CD4-positive, alpha-beta T cell treated with Interleukin-15 for 1 hour (primary cell): Measurements from ENCODE around the gene BEX2.
"Not testable (repeated sequence)": the region's sequence is repeated elsewhere in the genome, so short reads cannot be mapped to it uniquely, and the experiment has no call there.

Source experiments
- DNase-seq: peaks from one replicate; pipeline ENCODE4 v3.0.0-alpha.2; 2020

Gene BEX2

DNA sequence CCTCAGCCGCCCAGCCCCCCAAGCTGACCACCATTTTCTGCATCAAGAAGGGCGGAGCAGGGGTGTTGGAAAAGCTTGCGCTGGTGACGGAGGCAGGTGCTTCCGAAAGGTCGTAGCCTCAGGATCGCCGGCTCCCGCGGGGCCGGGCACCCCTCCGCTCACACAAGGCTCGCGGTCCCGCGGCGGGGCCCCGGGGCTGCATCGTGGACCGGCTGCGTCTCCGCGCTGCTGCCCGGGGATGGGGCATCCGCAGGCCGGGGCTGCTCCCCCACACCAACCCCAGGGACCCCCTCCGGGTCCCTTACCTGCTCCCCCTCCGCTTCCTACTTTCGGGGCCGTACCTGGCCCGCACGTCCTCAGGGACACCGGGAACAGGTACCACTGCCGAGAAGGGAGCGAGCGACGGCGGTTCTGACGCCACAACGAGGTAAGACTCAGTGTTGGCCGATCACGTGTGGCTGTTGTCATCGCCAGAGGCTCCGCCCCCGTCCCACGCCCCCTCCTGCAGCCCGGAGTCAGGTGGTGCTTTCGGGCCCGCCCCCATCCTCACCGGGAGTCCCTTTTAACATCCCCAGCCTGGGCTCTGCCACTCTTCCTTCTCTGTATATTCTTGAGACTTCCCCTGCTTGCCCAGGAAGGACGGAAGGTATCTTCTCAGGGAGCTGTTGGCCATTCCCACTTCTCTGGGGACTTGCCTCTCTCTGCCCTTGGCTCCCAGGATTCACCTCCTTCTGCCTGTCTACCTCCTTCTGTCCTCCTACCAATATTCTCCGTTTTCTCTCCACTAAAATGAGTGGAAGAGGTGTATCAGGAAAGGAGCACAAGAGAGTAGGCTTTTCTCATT is at the start of gene BEX2:
Gene BEX2, minus strand, starts transcription at position 436 of the 844 bp plus-strand sequence. CDS start 1,014 bp downstream, outside the sequence.
- peak; percentile 87 for DNase-seq

- no peak for DNase-seq
These were observed 49.3 kb upstream of the BEX2 start for GRCh38 chrX:103360092-103360491.

DNA sequence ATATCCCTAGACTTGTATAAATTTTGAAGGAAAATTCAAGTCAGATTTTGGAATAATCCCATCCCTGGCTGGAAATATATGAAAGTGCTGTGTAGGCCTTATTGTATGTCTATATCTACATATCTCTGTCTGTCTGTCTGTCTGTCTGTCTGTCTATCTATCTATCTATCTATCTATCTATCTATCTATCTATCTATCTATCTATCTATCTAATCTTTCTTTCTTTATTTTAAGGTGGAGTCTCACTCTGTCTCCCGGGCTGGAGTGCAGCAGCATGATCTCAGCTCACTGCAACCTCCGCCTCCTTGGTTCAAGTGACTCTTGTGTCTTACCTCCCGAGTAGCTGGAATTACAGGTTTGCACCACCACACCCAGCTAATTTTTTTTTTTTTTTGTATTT is 48.8 kb upstream of the BEX2 start:
- DNase-seq = not testable (repeated sequence)

DNA sequence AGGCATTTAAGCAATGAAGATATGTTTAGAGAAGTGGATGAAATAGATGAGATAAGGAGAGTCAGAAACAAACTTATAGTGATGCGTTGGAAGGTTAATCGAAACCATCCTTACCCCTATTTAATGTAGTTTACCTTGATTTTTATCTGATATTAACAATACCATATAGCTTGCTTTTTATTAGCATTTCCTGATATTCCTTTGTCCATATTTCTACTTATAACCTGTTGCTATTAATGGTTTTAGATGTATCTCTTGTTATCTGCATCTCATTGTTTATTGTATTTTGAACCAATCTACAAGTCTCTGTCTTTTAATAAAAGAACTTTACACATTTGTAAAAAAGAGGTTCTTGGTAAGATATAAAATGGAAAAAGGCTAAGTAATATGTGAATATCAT is 47.1 kb upstream of the BEX2 start:
- no peak for DNase-seq

DNA sequence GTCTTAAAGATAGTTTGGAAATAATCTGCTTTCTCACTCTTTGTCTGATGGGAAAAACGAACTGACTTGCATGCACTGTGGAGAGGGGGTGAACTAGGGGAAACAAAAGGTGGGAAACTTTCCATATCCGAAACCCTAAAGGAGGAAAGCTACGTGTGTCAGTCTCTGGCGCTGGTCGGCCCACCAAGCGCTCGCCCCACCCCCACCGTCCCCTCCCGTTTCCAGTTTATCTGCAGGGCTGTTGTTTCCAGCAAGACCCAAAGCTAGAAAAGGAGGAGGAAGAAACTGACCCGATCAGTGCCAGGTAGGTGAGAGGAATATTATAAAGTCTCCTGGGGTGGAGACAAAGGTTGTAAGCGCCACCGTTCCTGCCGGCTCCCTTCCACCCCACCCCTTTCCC is 46.1 kb upstream of the BEX2 start:
- DNase-seq = no peak

DNA sequence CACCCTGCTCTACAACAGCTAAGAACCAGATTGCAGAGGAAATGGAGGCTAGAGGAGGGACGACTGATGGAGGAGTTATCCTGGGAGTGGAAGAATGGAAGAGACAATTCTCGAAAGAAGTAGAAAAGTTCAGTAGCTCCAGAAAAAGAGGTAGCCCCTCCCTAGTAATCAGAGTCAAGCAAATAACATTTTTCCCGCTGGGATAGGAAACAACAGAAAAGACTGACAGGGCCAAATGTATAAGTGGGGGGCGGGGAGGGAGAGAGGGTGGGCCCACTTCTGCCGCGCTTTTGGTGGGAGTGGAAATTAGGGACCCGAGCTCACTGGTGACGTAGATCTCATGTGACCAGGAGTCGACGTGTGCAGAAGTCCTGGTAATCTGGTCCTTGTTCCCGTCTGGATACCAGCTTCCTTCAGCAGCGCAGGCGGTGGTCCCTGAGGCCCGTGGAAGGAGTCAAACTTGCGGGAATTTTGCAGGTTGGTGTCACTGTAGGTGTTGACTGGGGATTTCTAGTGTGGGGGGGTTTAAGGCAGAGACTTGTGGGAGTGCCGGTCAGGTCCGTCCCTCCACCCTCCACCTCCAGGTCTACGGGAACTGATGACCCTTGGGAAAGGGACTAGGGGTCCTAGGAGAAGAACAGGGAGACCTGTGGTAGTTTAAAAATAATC is 45.5 kb upstream of the BEX2 start, which contains the start of gene TCEAL9:
Gene TCEAL9, plus strand, starts transcription at position 377 of the 669 bp plus-strand sequence. CDS start 1,179 bp downstream, outside the sequence.
- DNase-seq = no peak

GRCh38 chrX:103347682-103348397 is 37.0 kb upstream of the BEX2 start:
- DNase-seq = no peak

DNA sequence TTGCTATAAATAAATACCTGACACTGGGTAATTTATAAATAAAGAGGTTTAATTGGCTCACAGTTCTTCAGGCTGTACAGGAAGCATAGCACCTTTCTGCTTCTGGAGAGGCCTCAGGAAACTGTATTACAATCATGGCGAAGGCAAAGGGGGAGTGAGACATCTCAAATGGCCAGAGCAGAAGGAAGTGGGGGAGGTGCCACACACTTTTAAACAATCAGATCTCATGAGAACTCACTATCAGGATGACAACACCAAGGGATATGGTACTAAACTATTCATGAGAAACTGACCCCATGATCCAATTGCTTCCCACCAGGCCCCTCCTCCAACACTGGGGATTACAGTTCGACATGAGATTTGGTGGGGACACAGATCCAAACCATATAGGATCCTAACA is 33.8 kb upstream of the BEX2 start:
- no peak for DNase-seq

DNA sequence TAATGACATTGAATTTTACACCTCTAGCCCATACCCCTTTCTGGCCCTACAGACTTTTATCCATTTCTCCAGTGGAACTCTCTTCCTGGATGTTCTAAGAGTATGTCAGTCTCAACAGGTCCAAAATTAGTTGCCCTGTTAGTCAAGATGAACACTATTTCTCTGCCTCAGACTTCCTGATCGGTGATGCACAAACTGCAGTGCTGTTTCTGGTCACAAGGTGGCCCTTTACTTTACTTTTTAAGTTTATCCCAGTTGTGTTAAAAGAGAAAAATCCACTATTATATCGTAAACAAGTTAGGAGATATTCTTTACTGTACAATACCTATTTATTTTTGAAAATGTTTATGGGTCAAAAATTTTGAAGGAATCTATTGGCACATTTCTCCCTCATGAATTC is 32.3 kb upstream of the BEX2 start:
- DNase-seq = no peak

- DNase-seq = no peak
These were observed 27.9 kb upstream of the BEX2 start for GRCh38 chrX:103338663-103339062.

GRCh38 chrX:103330681-103331288 is 20.0 kb upstream of the BEX2 start:
- DNase-seq = no peak

GRCh38 chrX:103329991-103330390 is 19.2 kb upstream of the BEX2 start, which contains the start of gene TCEAL7:
Gene TCEAL7 (plus strand): TSS chrX:103330239. CDS start chrX:103331404, 1,165 bp downstream.
- DNase-seq = no peak

GRCh38 chrX:103311399-103311780 is 600 bp upstream of the BEX2 start:
- DNase-seq = no peak

GRCh38 chrX:103309860-103310554 is 783 bp downstream of the BEX2 start:
- no peak for DNase-seq

- not testable (repeated sequence) for DNase-seq
These were observed 5.1 kb downstream of the BEX2 start for GRCh38 chrX:103305666-103306065.

DNA sequence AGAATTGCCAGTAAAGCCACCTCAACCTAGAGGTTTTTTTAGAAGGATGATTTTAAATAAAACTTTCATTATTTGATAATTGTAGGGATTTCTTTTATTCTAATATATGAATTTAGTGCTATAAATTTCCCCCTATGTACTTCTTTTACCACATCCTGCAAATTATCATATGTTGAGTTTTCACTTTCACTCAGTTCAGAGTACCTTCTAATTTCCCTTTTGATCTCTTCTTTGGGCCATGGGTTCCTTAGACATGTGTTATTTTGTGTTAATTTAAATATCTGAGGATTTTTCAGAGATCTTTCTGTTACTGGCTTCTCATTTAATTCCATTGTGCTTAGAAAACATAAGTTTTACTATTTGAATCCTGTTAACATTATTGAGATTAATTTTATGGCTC is 6.1 kb downstream of the BEX2 start:
- no peak for DNase-seq

DNA sequence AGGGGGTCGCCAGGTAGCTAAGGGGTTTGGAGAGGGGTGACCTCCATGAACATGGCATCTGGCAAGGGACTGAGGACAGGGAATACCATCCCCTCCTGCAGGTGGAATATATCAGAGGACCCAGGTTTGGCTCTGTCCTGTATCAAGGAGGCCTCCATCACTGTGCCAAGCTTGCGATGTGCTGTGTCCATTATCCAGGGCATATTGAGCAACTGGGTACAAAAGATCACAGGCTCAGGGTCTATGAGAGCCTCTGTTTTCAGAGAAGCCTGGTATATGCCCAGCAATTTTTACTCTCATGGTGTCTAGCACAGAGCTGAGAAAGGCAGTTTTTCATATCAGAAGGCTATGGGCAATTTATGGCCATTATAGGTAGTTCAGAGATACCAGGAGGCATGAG is 17.7 kb downstream of the BEX2 start:
- DNase-seq = no peak

DNA sequence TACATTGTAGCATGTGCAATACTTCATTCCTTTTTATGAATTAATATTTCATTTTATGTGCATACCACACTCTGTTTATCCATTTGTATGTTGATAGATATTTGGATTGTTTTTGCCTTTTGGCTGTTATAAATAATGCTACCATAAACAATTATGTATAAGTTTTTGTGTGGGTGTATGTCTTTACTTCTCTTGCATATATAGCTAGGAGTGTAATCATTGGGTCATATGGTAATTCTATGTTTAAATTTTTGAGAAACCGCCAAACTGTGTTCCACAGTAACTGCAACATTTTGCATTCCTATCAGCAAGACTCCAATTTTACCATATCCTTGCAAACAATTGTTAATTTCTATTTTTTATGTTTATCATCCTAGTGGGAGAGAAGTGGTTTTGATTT is 31.2 kb downstream of the BEX2 start:
- DNase-seq = no peak

- no peak for DNase-seq
These were observed 34.2 kb downstream of the BEX2 start, which contains the start of gene TCEAL5 for GRCh38 chrX:103276581-103277002. Gene TCEAL5 (minus strand): TSS chrX:103276750. CDS start chrX:103274563, 2,187 bp downstream.

GRCh38 chrX:103275947-103276567 is 34.7 kb downstream of the BEX2 start:
- DNase-seq = no peak

- no peak for DNase-seq
These were observed 36.5 kb downstream of the BEX2 start for GRCh38 chrX:103274284-103274683.
